Measurements from ENCODE around the gene TIGD2. TPM values are rescaled to one million over a fixed set of nuclear protein-coding genes. Genes with fewer than 3 reads are reported as not detected.

TIGD2 gene
- total RNA-seq, 1 donor = 7.0 TPM

GRCh38 chr4:89113415-89113814, 2.1 kb downstream of the TIGD2 start:
- H3K4me3 ChIP-seq (ENCODE audit: low read depth, low read length) = no peak overlapping the region
- no peak for TF ChIP-seq CTCF (IDR thresholded peaks at IDR 0.05; ENCODE audit: insufficient read depth, low read length)
- no peak for DNase-seq (ENCODE audit: low read depth)

- TF ChIP-seq CTCF (IDR thresholded peaks at IDR 0.05; ENCODE audit: insufficient read depth, low read length) = no peak
- no peak for DNase-seq (ENCODE audit: low read depth)
- no peak overlapping the region for H3K4me3 ChIP-seq (ENCODE audit: low read depth, low read length)
These were observed 2.8 kb downstream of the TIGD2 start for GRCh38 chr4:89114100-89114499.

- TF ChIP-seq CTCF (IDR thresholded peaks at IDR 0.05; ENCODE audit: insufficient read depth, low read length) = no peak
- DNase-seq (ENCODE audit: low read depth) = no peak
- no peak overlapping the region for H3K4me3 ChIP-seq (ENCODE audit: low read depth, low read length)
These were observed 5.8 kb downstream of the TIGD2 start for GRCh38 chr4:89117115-89117514.

GRCh38 chr4:89119166-89119565, 7.8 kb downstream of the TIGD2 start:
- TF ChIP-seq CTCF (IDR thresholded peaks at IDR 0.05; ENCODE audit: insufficient read depth, low read length) = no peak
- no peak for DNase-seq (ENCODE audit: low read depth)
- H3K4me3 ChIP-seq (ENCODE audit: low read depth, low read length) = no peak overlapping the region

GRCh38 chr4:89119836-89120235, 8.5 kb downstream of the TIGD2 start:
- TF ChIP-seq CTCF (IDR thresholded peaks at IDR 0.05; ENCODE audit: insufficient read depth, low read length) = no peak
- H3K4me3 ChIP-seq (ENCODE audit: low read depth, low read length) = no peak overlapping the region
- DNase-seq (ENCODE audit: low read depth) = no peak

GRCh38 chr4:89121387-89122068, 10.2 kb downstream of the TIGD2 start:
- no peak for TF ChIP-seq CTCF (IDR thresholded peaks at IDR 0.05; ENCODE audit: insufficient read depth, low read length)
- DNase-seq (ENCODE audit: low read depth) = no peak
- H3K4me3 ChIP-seq (ENCODE audit: low read depth, low read length) = no peak overlapping the region

GRCh38 chr4:89123451-89123851, 12.1 kb downstream of the TIGD2 start:
- no peak for DNase-seq (ENCODE audit: low read depth)
- H3K4me3 ChIP-seq (ENCODE audit: low read depth, low read length) = no peak overlapping the region
- no peak for TF ChIP-seq CTCF (IDR thresholded peaks at IDR 0.05; ENCODE audit: insufficient read depth, low read length)

Measured in fibroblast of the aortic adventitia (primary cell).